Measurements from ENCODE around the gene KCNJ10.

KCNJ10 gene

DNA sequence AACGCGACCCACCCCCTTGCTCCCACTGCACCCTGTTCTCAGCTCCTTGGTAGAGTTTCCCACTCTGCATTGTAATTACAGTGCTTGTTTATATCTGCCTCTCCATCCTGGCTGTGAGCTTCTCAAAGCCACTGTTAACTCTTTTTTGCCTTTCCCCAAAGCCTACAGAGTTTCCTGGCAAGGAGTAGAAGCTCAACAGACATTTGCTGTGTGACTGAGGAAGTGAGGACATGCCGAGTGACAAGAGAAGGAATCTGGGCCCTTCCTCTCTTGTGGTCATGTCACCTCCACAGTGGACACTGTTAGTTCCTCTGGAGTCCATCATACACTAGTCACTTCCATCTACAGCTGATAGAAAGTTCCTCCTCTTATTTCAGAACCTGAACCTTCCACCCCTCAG is 34.5 kb upstream of the KCNJ10 start:
- peaks cover 1% of the 10 kb centered on the region for H3K27me3 Mint-ChIP-seq
- no peaks in the 10 kb centered on the region for H3K9me3 Mint-ChIP-seq (ENCODE audit: low read depth)
- H3K4me1 Mint-ChIP-seq (ENCODE audit: low read depth): peaks cover 39% of the 10 kb centered on the region
- H3K36me3 Mint-ChIP-seq: no peaks in the 10 kb centered on the region
- H3K4me3 Mint-ChIP-seq: no peak overlapping the region
- no peak overlapping the region for H3K27ac Mint-ChIP-seq

DNA sequence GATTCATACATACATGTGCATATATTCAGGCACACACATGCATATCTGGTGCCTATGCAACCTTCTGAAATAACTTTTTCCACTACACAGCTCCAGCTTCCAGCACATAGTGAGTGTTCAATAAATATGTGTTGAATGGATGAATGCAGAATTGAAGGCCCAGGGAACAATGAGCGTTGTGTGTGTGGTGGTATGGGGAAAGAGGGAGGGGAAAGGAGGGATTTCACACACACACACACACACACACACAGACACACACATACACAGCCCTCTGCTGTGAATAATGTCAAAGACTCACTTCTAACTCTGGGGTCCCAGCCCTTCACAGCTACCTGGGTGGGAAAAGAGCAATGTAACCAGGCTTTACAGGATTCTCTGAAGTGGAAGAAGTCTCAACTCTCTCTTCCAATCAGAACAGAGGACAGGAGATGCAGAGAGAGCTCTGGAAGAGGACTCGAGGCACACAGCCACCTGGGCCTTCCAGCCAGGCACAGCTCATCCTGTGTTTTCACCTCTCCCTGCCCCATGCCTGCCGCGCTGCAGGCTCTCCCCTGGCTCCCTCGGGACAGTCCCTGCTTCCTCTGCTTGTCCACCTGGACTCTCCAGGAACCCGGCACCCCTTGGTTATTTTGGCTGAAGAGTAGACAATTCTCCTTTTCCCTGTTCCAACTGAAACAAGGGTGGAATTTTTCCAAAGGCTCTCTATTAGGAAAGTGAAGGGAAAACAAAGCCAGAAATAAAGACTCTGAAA is 33.9 kb upstream of the KCNJ10 start:
- Mint-ChIP-seq H3K36me3 (no peaks in the 10 kb centered on the region), H3K4me1 (ENCODE audit: low read depth) (peaks cover 40% of the 10 kb centered on the region), H3K27ac (no peak overlapping the region), H3K9me3 (ENCODE audit: low read depth) (no peaks in the 10 kb centered on the region), H3K27me3 (no peaks in the 10 kb centered on the region), H3K4me3 (no peak overlapping the region)

DNA sequence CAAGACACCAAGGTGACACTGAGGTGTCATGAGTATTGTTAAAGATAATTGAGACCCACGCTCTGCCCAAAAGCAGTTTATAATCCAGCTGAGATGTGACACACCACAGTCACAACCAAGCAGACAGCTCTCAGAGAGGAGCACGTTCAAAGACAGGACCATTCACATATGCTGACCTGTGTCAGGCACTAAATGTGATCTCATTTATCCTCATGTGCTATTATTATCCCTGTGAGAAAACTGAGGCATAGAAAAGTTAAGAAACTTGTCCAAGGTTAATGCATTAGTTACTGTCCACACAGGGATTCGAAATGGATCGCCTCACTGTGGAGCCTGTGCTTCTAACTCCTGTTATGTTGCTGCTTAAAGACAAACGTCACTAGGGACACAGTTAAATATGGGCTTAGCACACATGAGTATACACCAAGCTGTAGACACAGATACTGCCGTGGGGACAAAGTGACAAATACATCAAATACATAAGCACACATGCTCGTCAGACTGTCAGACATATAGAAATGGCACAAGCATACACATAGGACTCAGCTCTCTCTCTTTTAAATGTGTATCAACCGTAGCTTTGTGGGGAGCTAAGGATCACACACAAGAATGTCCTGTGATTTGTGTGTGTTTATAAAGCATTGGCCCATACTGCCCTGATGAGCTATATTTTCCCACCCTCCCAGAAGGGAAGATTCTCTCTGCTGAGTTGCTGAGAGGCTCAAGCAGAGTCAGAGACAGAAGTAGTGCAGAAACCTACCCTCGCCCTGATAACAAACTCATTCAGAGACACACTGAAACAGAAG is 32.0 kb upstream of the KCNJ10 start:
- Mint-ChIP-seq H3K36me3 (no peaks in the 10 kb centered on the region), H3K4me1 (ENCODE audit: low read depth) (peaks cover 46% of the 10 kb centered on the region), H3K4me3 (no peak overlapping the region), H3K27ac (peak overlapping the region; percentile 98), H3K9me3 (ENCODE audit: low read depth) (no peaks in the 10 kb centered on the region), H3K27me3 (no peaks in the 10 kb centered on the region)

DNA sequence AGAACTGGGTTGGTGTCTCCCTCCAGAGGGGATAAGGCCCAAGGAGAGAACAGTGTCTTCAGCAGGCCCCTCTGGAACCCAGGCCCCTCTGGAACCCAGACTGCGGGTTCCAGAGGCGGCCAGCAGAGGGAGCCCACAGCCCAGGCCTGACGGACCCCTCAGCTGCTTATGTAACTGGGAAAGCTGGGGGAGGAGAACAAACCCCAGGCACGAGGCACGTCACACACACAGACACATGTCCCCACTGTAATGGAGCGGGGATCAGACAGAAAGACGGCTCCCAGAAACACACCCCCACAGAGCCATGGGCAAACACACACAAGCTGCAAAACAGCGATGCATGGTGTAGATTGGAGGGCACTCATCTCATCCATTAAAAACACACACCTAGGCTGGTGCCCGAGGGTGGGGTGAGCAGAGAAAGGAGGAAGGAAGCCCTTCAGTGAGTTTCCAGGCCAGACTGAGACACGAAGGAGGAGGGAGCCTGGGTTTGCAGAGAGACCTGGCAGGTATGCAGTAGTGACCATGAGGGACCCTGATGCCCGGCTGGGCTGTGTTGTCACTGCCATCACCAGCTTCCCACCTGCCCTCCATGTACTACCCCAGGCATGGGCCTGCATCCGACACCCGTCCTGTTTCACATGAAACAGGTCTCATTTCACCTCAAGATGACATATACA is 31.2 kb upstream of the KCNJ10 start:
- Mint-ChIP-seq H3K36me3 (no peaks in the 10 kb centered on the region), H3K4me3 (peak overlapping the region; percentile 69)

DNA sequence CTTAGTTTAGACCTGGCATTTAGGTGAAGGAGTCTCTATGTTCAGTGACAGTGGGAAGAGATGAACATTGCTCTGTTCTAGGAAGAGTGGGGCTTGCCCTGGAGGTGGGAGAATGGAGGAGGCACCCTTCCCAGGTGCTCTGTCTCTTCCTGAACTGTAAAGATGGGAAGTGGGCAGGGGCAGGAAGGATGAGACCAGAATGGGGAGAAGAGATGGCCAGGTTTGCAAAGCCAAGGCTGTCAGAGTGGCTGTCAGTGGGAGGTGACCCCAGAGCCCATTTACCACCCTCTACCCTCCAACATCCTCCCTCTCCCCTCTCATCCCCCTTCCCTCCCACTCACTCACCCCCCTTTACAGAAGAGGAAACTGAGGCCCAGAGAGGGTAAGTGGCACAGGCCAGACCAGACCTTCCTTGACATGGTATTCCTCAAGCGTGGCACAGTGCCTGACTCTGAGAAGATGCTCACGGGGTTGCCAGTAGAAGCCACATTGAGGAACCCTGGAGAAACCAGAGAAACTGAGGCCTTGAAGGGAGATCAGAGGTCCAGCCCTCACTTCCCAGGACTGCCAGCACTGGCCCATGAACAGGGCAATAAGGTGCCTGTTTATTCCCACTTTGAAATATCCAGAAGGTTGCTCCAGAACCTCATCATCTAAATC is 29.9 kb upstream of the KCNJ10 start:
- no peaks in the 10 kb centered on the region for H3K9me3 Mint-ChIP-seq (ENCODE audit: low read depth)
- H3K4me1 Mint-ChIP-seq (ENCODE audit: low read depth): peaks cover 61% of the 10 kb centered on the region
- H3K27me3 Mint-ChIP-seq: no peaks in the 10 kb centered on the region
- peak overlapping the region; percentile 87 for H3K27ac Mint-ChIP-seq
- no peaks in the 10 kb centered on the region for H3K36me3 Mint-ChIP-seq
- H3K4me3 Mint-ChIP-seq: peak overlapping the region; percentile 69

More for the DNA sequence above, 31.2 kb upstream of the KCNJ10 start:
- peak overlapping the region; percentile 98 for H3K27ac Mint-ChIP-seq
- H3K9me3 Mint-ChIP-seq (ENCODE audit: low read depth): no peaks in the 10 kb centered on the region
- H3K4me1 Mint-ChIP-seq (ENCODE audit: low read depth): peaks cover 54% of the 10 kb centered on the region
- no peaks in the 10 kb centered on the region for H3K27me3 Mint-ChIP-seq

DNA sequence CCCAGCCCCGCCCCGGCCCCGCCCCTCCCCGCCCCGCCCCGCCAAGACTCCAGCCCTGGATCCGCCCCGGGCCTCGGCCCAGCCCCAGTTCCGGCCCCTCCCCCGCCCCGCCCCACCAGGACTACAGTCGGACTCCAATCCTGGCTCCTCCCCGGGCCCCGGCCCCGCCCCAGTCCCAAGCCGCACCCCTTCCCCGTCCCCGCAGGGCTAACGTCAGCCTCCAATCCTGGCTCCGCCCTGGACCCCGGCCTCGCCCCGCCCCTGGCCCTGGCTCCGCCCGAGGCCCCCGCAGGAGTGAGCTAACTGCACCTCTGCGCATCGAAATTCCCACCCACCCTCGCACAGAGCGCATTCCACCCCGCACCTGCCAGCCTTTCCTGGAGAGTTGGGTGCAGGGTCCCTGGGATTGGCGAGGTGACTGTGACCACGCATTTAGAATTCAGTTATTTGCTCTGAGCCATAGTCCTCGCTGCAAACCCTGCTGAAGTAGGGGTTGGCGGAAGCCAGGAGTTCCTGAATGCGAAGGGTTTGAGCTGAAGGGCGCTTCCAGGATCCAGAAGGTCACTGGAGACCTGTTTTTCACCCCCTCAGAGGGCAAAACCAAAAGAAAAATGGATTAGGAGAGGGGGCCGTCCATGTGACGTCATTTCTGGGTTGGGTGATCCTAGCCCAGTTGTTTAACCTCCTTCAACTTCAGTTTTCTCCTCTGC is 29.0 kb upstream of the KCNJ10 start:
- peaks cover 64% of the 10 kb centered on the region for H3K4me1 Mint-ChIP-seq (ENCODE audit: low read depth)
- H3K36me3 Mint-ChIP-seq: no peaks in the 10 kb centered on the region
- peak overlapping the region; percentile 87 for H3K27ac Mint-ChIP-seq
- no peaks in the 10 kb centered on the region for H3K9me3 Mint-ChIP-seq (ENCODE audit: low read depth)
- H3K27me3 Mint-ChIP-seq: no peaks in the 10 kb centered on the region
- H3K4me3 Mint-ChIP-seq: peak overlapping the region; percentile 69

DNA sequence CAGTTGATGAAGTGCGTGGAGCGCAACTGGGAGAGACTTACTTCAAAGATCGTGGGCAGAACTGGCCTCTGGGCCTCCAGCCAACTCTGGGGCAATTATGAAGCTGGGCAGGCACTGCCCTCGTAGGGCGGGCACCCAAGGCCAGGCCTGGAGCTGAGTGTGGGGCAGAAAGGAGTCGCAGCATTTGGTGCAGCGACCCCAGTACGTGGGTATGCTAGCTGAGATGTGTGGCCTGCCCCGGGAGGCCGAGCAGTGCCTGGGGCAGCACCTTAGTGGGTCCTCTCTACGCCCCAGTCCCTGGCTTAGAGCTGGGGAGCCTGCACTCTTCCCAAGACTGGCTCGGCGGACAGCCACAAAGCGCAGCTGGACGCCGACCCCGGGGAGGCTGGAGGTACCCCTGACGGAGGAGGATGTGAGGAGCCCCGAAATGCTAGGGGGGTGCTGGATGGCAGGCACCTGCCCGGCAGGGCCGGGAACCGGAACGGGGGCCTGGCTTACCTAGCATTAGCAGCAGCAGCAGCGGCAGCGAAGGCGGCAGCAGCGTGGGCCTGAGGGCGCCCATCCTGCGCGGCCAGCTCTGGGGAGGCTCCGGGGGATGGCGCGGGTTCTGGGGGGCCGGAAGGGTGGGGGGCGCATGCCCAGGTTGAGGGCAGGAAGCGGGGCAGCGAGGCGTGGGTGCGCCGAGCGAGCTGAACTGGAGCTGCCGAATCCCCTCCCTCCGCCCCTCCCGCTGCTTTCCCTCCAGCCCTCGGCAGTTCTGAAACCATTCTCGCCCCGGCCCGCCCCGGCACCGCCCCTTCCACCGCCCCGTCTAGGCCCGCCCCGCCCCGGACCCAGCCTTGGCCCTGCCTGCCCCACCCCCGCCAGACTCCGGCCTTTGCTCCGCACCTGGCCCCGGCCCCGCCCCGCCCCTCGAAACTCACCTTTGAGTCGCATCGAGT is 28.2 kb upstream of the KCNJ10 start, which contains the start of gene IGSF8:
TSS of gene IGSF8 (minus strand) at position 709 of the 941 bp plus-strand sequence. CDS start at position 562, 147 bp downstream.
- Mint-ChIP-seq H3K27me3 (no peaks in the 10 kb centered on the region), H3K4me1 (ENCODE audit: low read depth) (peaks cover 65% of the 10 kb centered on the region), H3K4me3 (peak within 1 kb of the TSS; percentile 88), H3K27ac (peak within 1 kb of the TSS; percentile 89), H3K36me3 (no peaks in the 10 kb centered on the region), H3K9me3 (ENCODE audit: low read depth) (no peaks in the 10 kb centered on the region)

DNA sequence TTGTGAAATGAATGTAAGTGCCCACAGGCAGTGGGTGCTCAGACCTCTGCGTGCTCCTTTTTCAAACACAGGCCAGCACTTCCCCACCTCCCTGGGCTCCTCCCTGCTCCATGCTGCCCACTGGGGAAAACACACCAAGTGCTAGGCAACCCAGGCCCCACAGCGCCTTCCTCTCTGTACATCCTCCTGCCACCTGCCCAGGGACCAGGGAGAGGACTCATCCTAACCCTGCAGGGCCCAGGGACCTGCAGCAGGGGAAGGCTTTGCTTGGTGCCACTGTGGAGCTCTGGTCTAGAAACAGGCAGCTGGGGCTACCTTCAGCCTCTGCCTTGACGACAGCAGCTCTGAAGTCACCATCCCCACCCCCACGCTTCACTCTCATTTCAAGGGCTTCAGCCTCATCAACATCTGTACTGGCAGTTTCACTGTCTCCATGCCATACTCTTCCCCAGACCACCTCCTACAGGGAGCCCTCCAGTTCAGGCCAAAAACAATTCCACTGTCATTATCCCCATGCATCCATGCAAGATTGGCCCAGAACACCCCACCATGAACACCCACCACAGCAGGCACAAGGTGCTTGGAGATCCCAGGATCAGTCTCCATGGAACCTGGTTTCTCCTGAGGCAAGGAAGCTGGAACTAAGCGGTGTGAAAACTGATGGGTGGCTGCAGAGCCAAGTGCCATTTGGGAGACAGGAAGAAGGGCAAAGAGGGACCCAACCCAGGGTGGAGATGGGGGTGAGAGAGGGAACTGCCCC is 27.4 kb upstream of the KCNJ10 start:
- H3K4me3 Mint-ChIP-seq: peak overlapping the region; percentile 88
- peak overlapping the region; percentile 89 for H3K27ac Mint-ChIP-seq
- peaks cover 63% of the 10 kb centered on the region for H3K4me1 Mint-ChIP-seq (ENCODE audit: low read depth)
- H3K36me3 Mint-ChIP-seq: no peaks in the 10 kb centered on the region
- no peaks in the 10 kb centered on the region for H3K27me3 Mint-ChIP-seq
- no peaks in the 10 kb centered on the region for H3K9me3 Mint-ChIP-seq (ENCODE audit: low read depth)

DNA sequence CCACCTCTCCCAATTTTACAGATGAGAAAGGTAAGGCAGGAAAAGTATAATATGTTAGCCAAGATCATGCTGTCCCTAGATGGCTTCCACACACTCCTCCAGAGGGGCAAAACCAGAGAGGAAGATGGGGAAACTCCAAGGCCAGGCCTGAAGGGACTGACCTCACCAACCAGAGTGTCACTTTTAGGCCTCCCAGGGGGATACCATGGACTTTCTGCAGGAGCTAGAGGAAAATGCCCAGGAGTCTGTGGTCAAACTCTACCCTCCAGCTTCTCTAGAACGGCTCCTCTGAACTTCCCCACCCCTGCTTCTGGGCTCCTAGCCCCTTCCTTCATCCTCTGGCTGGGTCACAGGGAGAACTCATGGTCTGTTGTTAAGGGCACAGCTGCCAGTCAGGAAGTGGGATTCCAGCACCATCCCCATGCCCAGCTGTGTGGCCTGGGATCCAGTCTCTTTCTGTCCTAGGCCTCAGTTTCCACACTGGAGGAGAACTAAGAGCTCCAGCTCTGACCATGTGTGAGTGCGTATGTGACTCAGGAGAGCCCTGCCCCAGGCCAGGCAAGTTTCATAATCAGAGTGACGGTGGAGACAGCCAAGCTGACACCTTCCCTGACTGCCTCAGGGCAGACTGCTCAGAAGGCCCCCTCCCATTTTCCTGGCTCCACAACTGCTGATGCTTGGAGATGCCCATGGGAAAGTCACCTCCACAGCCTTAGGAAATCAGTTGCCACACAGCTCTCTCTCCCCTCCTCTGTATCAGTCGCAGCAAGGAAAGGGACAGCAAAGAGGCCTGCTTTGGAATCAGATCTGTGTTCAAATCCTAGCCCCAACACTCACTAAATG is 26.5 kb upstream of the KCNJ10 start:
- Mint-ChIP-seq H3K4me3 (peak overlapping the region; percentile 88), H3K27me3 (no peaks in the 10 kb centered on the region), H3K36me3 (no peaks in the 10 kb centered on the region), H3K9me3 (ENCODE audit: low read depth) (no peaks in the 10 kb centered on the region), H3K4me1 (ENCODE audit: low read depth) (peaks cover 57% of the 10 kb centered on the region), H3K27ac (peak overlapping the region; percentile 89)

DNA sequence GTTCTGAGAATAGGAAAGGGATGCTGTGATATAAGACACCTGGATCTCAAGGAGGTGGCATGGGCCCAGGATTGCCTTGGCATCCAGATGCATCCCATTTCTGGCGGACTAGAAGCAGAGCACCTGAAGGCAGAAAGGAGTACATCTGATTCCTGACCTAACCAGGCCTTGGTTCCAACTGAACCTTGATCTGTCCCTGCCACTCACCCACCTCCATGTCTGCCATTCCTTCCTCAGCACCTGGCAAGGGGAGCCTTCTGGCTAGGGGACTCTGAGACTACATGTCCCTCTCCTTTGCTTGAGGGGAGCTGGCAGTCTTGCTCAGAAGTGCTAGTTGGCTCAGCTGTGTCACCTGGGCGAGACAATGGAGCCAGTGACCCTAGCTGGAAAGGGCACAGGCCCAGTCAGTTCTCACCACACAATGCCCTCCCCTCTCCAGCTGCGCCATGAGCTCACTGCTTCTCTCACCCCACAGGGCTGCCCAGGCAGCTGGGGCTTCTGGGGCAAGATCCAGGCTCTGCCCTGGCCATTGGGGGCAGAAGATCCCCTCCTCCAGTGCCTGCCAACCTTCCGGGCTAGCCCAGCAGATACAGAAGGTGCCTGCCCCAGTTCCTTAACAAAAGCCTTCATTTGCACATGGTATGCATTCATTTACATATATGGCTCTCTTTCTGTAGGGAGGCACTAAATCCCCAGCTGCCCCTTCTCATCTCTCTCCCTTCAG is 25.6 kb upstream of the KCNJ10 start:
- Mint-ChIP-seq H3K36me3 (no peaks in the 10 kb centered on the region), H3K9me3 (ENCODE audit: low read depth) (no peaks in the 10 kb centered on the region), H3K27ac (peak overlapping the region; percentile 35), H3K27me3 (no peaks in the 10 kb centered on the region), H3K4me1 (ENCODE audit: low read depth) (peaks cover 50% of the 10 kb centered on the region), H3K4me3 (peak overlapping the region; percentile 88)

DNA sequence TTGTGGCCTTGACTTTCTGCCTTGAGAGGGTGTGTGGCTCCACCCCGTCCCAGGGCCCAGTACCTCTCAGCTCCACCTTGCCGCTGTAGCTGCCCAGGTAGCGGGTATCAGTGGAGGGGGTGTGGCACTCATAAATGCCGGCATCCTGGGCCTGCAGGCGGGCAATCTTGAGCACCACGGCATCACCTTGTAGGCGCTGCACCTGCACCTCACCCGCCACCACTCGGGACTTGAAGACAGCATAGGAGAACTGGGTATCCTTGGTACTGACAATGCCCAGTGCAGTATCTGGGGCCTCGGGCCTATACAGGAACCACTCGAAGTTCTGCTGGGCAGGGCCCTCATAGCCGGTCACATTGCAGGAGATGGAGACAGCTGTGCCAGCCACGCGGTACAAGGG is 24.8 kb upstream of the KCNJ10 start:
- peaks cover 49% of the 10 kb centered on the region for H3K4me1 Mint-ChIP-seq (ENCODE audit: low read depth)
- H3K27me3 Mint-ChIP-seq: no peaks in the 10 kb centered on the region
- H3K36me3 Mint-ChIP-seq: no peaks in the 10 kb centered on the region
- H3K27ac Mint-ChIP-seq: no peak overlapping the region
- H3K9me3 Mint-ChIP-seq (ENCODE audit: low read depth): no peaks in the 10 kb centered on the region
- H3K4me3 Mint-ChIP-seq: no peak overlapping the region

DNA sequence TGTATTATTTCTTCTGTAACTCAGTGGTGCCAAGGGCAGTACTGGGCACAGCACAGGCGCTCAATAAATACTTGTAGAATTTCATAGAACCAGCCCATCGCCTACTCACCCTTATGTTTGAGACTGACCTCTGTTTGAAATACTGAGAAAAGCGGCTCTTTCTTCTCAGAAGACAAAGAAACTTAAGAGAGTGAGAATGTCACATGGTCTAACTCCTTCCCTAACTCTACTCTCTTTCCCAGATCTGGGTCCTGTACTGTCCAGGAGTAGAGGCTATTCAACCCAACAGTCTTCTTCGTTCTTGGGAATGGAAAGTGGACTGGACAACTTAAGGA is 24.3 kb upstream of the KCNJ10 start:
- Mint-ChIP-seq H3K9me3 (ENCODE audit: low read depth) (no peaks in the 10 kb centered on the region), H3K4me3 (no peak overlapping the region), H3K27me3 (no peaks in the 10 kb centered on the region), H3K4me1 (ENCODE audit: low read depth) (peaks cover 44% of the 10 kb centered on the region), H3K27ac (no peak overlapping the region), H3K36me3 (no peaks in the 10 kb centered on the region)

Data from activated naive CD8-positive, alpha-beta T cell (primary cell).